Psoas muscle (tissue), 8 donors: ENCODE measurements around the gene GCN1. TPM values are rescaled to one million over a fixed set of nuclear protein-coding genes. Genes with fewer than 3 reads are reported as not detected.

Experiments
- ATAC-seq, 4 donors: fragments of 200-7000 bp; cut with Tn5 transposase; one replicate each; pipeline ENCODE4 v1.9.1; 2020; ENCODE audit warnings: moderate library complexity in 3 of 4, mild to moderate bottlenecking in 2 of 4
- DNase-seq, 2 donors: peaks; one replicate each; pipeline ENCODE4 v3.0.0-alpha.2; 2020
- H3K27ac ChIP-seq: fragments of 200-600 bp; one replicate; pipeline ENCODE4 v1.8.0; 2022
- H3K27me3 ChIP-seq, 3 donors: fragments of 200-600 bp in 1 of 3; one replicate each; pipeline versions ENCODE4 v1.6.1 to v1.8.0; 2013 to 2022; ENCODE audit warnings: low read length in 2 of 3, mild to moderate bottlenecking in 2 of 3, moderate library complexity in 1 of 3; ENCODE audit not compliant: insufficient read depth in 3 of 3
- H3K36me3 ChIP-seq, 2 donors: fragments of 200-600 bp in 1 of 2; one replicate each; pipeline versions ENCODE4 v1.6.1 to v1.8.0; 2013 to 2022; ENCODE audit warnings: low read depth in 1 of 2, mild to moderate bottlenecking in 1 of 2, moderate library complexity in 1 of 2; ENCODE audit not compliant: insufficient read depth in 1 of 2
- H3K4me1 ChIP-seq: fragments of 200-600 bp; one replicate; pipeline ENCODE4 v1.8.0; 2022
- H3K4me3 ChIP-seq: fragments of 200-600 bp; one replicate; pipeline ENCODE4 v1.8.0; 2022; ENCODE audit warnings: mild to moderate bottlenecking
- H3K9me3 ChIP-seq: fragments of 200-600 bp; one replicate; pipeline ENCODE4 v1.8.0; 2022
- CTCF ChIP-seq: fragments of 200-600 bp; IDR thresholded peaks from one replicate; pipeline ENCODE4 v1.8.0; 2022; ENCODE audit warnings: antibody characterized with exemption
- WGBS, 3 donors: extraction: QIAGEN DNeasy Blood & Tissue Kit; methylation state at CpG; one replicate each; pipeline versions ENCODE4 v1.1.6 to v1.1.7; 2013; 5-methylcytosine and 5-hydroxymethylcytosine counted together
- intact Hi-C, 2 donors: fragments of 100-400 bp; cut with DNase I; formaldehyde crosslinking; loops; one replicate each; pipeline versions ENCODE4 v1.11.0 to v1.14.2; 2022
- polyA plus RNA-seq, 3 donors: library from polyadenylated mRNA; stranded (reverse); fragments of 200-250 nt; gene quantifications; one replicate each; pipeline ENCODE4 v1.2.3, GENCODE V29; 2013
- total RNA-seq, 4 donors: library from RNA; stranded (reverse); fragmentation: NEBNext Ultra II Directional in 2 of 4; extraction: Animal tissue kit (Norgen Biotek cat#: 25700) in 2 of 4; gene quantifications; one replicate each; pipeline versions ENCODE4 v1.2.1 to v1.2.4, GENCODE V29; 2021 to 2023
- donor health status: healthy with polysubstance abuse.
- donor health status: DM: no; HTN: no; CAD: no; lungs with moderate emphysema.
- donor health status: Bipolar disorder and iron deficiency.
- donor health status: healthy.
- donor health status: DM: yes; HTN: yes; CAD: no.
- donor health status: DM: no; HTN: no; CAD: no.
- donor health status: DM: no; HTN: no; CAD: no.
- donor health status: DM: yes; HTN: yes; CAD: no.

The GCN1 gene
- total and polyA plus RNA-seq, 7 donors, result 19.6 to 80.9 (median 63.1) TPM

GRCh38 chr12:120218680-120219606 lies 24.4 kb upstream of the GCN1 start:
- peak in 1 of 4 donors; percentile 13 for ATAC-seq
- WGBS, 3 donors, result 88 to 90% (median 89%) methylated on average over 19 of the region's 19 CpGs

GRCh38 chr12:120216742-120217605 lies 22.5 kb upstream of the GCN1 start:
- intact Hi-C loops, result no loop called here
- no peak overlapping the region for H3K27ac ChIP-seq
- no peaks in the 10 kb centered on the region for H3K27me3 ChIP-seq
- peaks cover 16 to 99% of the 10 kb centered on the region in 2 donors for H3K36me3 ChIP-seq
- ATAC-seq, result no peak
- H3K4me1 ChIP-seq, result no peaks in the 10 kb centered on the region
- no peak for TF ChIP-seq CTCF
- no peaks in the 10 kb centered on the region for H3K9me3 ChIP-seq
- WGBS, 3 donors, result 83 to 86% (median 83%) methylated on average over 32 of the region's 32 CpGs
- no peak for DNase-seq
- H3K4me3 ChIP-seq, result no peak overlapping the region

More at GRCh38 chr12:120218680-120219606, 24.4 kb upstream of the GCN1 start:
- Histone ChIP-seq H3K27me3 (no peaks in the 10 kb centered on the region), H3K9me3 (no peaks in the 10 kb centered on the region), H3K36me3 (peaks cover 22 to 99% of the 10 kb centered on the region in 2 donors), H3K4me3 (no peak overlapping the region), H3K4me1 (no peaks in the 10 kb centered on the region), H3K27ac (no peak overlapping the region)
- TF ChIP-seq CTCF, result no peak
- no peak for DNase-seq
- intact Hi-C loops, result no loop called here

- WGBS, 3 donors, result 81 to 89% (median 85%) methylated on average over 22 to 23 of the region's 23 CpGs
- no peak overlapping the region for H3K4me3 ChIP-seq
- H3K4me1 ChIP-seq, result no peaks in the 10 kb centered on the region
- peaks cover 13 to 99% of the 10 kb centered on the region in 2 donors for H3K36me3 ChIP-seq
- no peak overlapping the region for H3K27ac ChIP-seq
- H3K9me3 ChIP-seq, result no peaks in the 10 kb centered on the region
- no peaks in the 10 kb centered on the region for H3K27me3 ChIP-seq
- DNase-seq (peak in 1 of 2 donors; percentile 34), ATAC-seq (peak in 1 of 4 donors; percentile 5)
- TF ChIP-seq CTCF, result no peak
- intact Hi-C loops, result no loop called here
These were observed 21.5 kb upstream of the GCN1 start for GRCh38 chr12:120215766-120216735.

GRCh38 chr12:120215357-120215735 lies 20.8 kb upstream of the GCN1 start:
- H3K4me1 ChIP-seq, result no peaks in the 10 kb centered on the region
- H3K27ac ChIP-seq, result no peak overlapping the region
- WGBS, 3 donors, result 76 to 87% (median 82%) methylated on average over 11 to 15 of the region's 15 CpGs
- H3K4me3 ChIP-seq, result no peak overlapping the region
- no peaks in the 10 kb centered on the region for H3K9me3 ChIP-seq
- H3K36me3 ChIP-seq, result peaks cover 16 to 99% of the 10 kb centered on the region in 2 donors
- no peak for ATAC-seq
- intact Hi-C loops, result no loop called here
- H3K27me3 ChIP-seq, result no peaks in the 10 kb centered on the region
- TF ChIP-seq CTCF, result no peak
- no peak for DNase-seq
